ENCODE measurements around the gene C11orf24. TPM values are rescaled to one million over a fixed set of nuclear protein-coding genes. Genes with fewer than 3 reads are reported as not detected.

Gene C11orf24
- total RNA-seq, 1 donor from 2014 or later: 78.0 TPM

GRCh38 chr11:68214173-68215086, 57.3 kb downstream of the C11orf24 start:
- POLR2A ChIA-PET: interaction anchor here (0.6 to 2.2 kb wide), 10 partner anchors 10 to 1455 kb away, joined by 3 to 9 read pairs (median 3); partner anchors contain the start of genes C11orf24 and UNC93B1

GRCh38 chr11:68213555-68214172, 58.1 kb downstream of the C11orf24 start:
- peak; percentile 46 for ATAC-seq (ENCODE audit: low read depth)
- peaks cover 51% of the 10 kb centered on the region for H3K4me1 Mint-ChIP-seq
- CTCF ChIA-PET: interaction anchor here (0.6 kb wide), 1 partner anchor 1071 kb away, joined by 3 read pairs; no protein-coding TSS in a partner anchor

More at GRCh38 chr11:68214173-68215086, 57.3 kb downstream of the C11orf24 start:
- ATAC-seq (ENCODE audit: low read depth) (peak; percentile 4), DNase-seq (no peak)
- TF ChIP-seq, protein P1, sequence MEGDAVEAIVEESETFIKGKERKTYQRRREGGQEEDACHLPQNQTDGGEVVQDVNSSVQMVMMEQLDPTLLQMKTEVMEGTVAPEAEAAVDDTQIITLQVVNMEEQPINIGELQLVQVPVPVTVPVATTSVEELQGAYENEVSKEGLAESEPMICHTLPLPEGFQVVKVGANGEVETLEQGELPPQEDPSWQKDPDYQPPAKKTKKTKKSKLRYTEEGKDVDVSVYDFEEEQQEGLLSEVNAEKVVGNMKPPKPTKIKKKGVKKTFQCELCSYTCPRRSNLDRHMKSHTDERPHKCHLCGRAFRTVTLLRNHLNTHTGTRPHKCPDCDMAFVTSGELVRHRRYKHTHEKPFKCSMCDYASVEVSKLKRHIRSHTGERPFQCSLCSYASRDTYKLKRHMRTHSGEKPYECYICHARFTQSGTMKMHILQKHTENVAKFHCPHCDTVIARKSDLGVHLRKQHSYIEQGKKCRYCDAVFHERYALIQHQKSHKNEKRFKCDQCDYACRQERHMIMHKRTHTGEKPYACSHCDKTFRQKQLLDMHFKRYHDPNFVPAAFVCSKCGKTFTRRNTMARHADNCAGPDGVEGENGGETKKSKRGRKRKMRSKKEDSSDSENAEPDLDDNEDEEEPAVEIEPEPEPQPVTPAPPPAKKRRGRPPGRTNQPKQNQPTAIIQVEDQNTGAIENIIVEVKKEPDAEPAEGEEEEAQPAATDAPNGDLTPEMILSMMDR (IDR thresholded peaks at IDR 0.05): no peak
- H3K27ac Mint-ChIP-seq: peak overlapping the region; percentile 79
- intact Hi-C loops (cut with micrococcal nuclease): no loop called here
- no peaks in the 10 kb centered on the region for H3K9me3 Mint-ChIP-seq
- H3K4me1 Mint-ChIP-seq: peaks cover 44% of the 10 kb centered on the region
- CTCF ChIA-PET: interaction anchor here (0.6 to 1.8 kb wide), 2 partner anchors 82 to 1072 kb away, joined by 3 to 4 read pairs; no protein-coding TSS in a partner anchor
- H3K36me3 Mint-ChIP-seq (ENCODE audit: low read depth): peaks cover 4% of the 10 kb centered on the region
- H3K27me3 Mint-ChIP-seq: no peaks in the 10 kb centered on the region
- peak overlapping the region; percentile 83 for H3K4me3 Mint-ChIP-seq

GRCh38 chr11:68213135-68213515, 58.6 kb downstream of the C11orf24 start, which contains the start of gene KMT5B:
TSS of gene KMT5B (minus strand) at chr11:68213296. CDS start at chr11:68190076, 23,220 bp downstream.
- POLR2A ChIA-PET: interaction anchor here (0.8 to 2.3 kb wide), 5 partner anchors 9 to 210 kb away, joined by 3 to 12 read pairs (median 9); partner anchors contain the start of genes C11orf24 and UNC93B1
- TF ChIP-seq, protein P1 (IDR thresholded peaks at IDR 0.05): no peak
- DNase-seq (no peak), ATAC-seq (ENCODE audit: low read depth) (peak; percentile 13)
- CTCF ChIA-PET: no interaction called here
- intact Hi-C loops (cut with micrococcal nuclease): loop anchor here (1.0 to 2.0 kb wide), 3 partner anchors 59 to 158 kb away; partner anchors contain the start of gene CHKA
- Mint-ChIP-seq H3K9me3 (no peaks in the 10 kb centered on the region), H3K4me1 (peaks cover 54% of the 10 kb centered on the region), H3K27ac (peak within 1 kb of the TSS; percentile 91), H3K36me3 (ENCODE audit: low read depth) (peaks cover 4% of the 10 kb centered on the region), H3K4me3 (peak within 1 kb of the TSS; percentile 90), H3K27me3 (no peaks in the 10 kb centered on the region)

More at GRCh38 chr11:68213555-68214172, 58.1 kb downstream of the C11orf24 start:
- intact Hi-C loops (cut with micrococcal nuclease): loop anchor here (1.0 to 2.0 kb wide), 3 partner anchors 59 to 158 kb away; partner anchors contain the start of gene CHKA
- peak overlapping the region; percentile 83 for H3K4me3 Mint-ChIP-seq
- POLR2A ChIA-PET: interaction anchor here (0.6 to 2.2 kb wide), 7 partner anchors 9 to 1455 kb away, joined by 3 to 12 read pairs (median 4); partner anchors contain the start of genes C11orf24 and UNC93B1
- peaks cover 4% of the 10 kb centered on the region for H3K36me3 Mint-ChIP-seq (ENCODE audit: low read depth)
- H3K27me3 Mint-ChIP-seq: no peaks in the 10 kb centered on the region
- no peaks in the 10 kb centered on the region for H3K9me3 Mint-ChIP-seq
- H3K27ac Mint-ChIP-seq: peak overlapping the region; percentile 79
- TF ChIP-seq, protein P1 (IDR thresholded peaks at IDR 0.05): no peak
- DNase-seq: peak; percentile 85

- CTCF ChIA-PET: interaction anchor here (1.2 kb wide), 1 partner anchor 202 kb away, joined by 4 read pairs; the partner anchor contains the start of gene ALDH3B1
- Mint-ChIP-seq H3K4me3 (peak overlapping the region; percentile 90), H3K9me3 (no peaks in the 10 kb centered on the region), H3K27me3 (no peaks in the 10 kb centered on the region), H3K27ac (peak overlapping the region; percentile 91), H3K4me1 (peaks cover 54% of the 10 kb centered on the region), H3K36me3 (ENCODE audit: low read depth) (peaks cover 4% of the 10 kb centered on the region)
- TF ChIP-seq, protein P1 (IDR thresholded peaks at IDR 0.05): no peak
- peak; percentile 54 for DNase-seq
- intact Hi-C loops (cut with micrococcal nuclease): loop anchor here (1.0 to 2.0 kb wide), 3 partner anchors 60 to 159 kb away; partner anchors contain the start of gene CHKA
- ATAC-seq (ENCODE audit: low read depth): peak; percentile 67
- POLR2A ChIA-PET: interaction anchor here (0.6 to 2.3 kb wide), 4 partner anchors 8 to 210 kb away, joined by 3 to 12 read pairs (median 7); partner anchors contain the start of gene C11orf24
Measured at GRCh38 chr11:68212421-68213134, 59.2 kb downstream of the C11orf24 start.

Measured in activated B cell treated with CpG ODN at 0.5 μM for 24 hours (primary cell).